Lower lobe of right lung (tissue), 2 donors: ENCODE results near the gene SP3. TPM values are rescaled to one million over a fixed set of nuclear protein-coding genes. Genes with fewer than 3 reads are reported as not detected.
"Not testable (repeated sequence)": the region's sequence is repeated elsewhere in the genome, so short reads cannot be mapped to it uniquely, and the experiment has no call there.

Source experiments
- ATAC-seq, 2 donors: fragments of 200-7000 bp; cut with Tn5 transposase; one replicate each; pipeline ENCODE4 v1.9.1; 2020 to 2022; ENCODE audit warnings: mild to moderate bottlenecking in 2 of 2, moderate library complexity in 2 of 2
- DNase-seq: peaks from one replicate; pipeline ENCODE4 v3.0.0-alpha.2; 2020
- H3K27ac ChIP-seq: fragments of 200-600 bp; one replicate; pipeline ENCODE4 v1.8.0; 2022
- H3K27me3 ChIP-seq: fragments of 200-600 bp; one replicate; pipeline ENCODE4 v1.8.0; 2022; ENCODE audit warnings: low read depth
- H3K36me3 ChIP-seq: fragments of 200-600 bp; one replicate; pipeline ENCODE4 v1.8.0; 2022; ENCODE audit warnings: mild to moderate bottlenecking
- H3K4me1 ChIP-seq: fragments of 200-600 bp; one replicate; pipeline ENCODE4 v1.8.0; 2022
- H3K4me3 ChIP-seq: fragments of 200-600 bp; one replicate; pipeline ENCODE4 v1.8.0; 2022; ENCODE audit warnings: mild to moderate bottlenecking
- H3K9me3 ChIP-seq: fragments of 200-600 bp; one replicate; pipeline ENCODE4 v1.8.0; 2022
- CTCF ChIP-seq: fragments of 200-600 bp; IDR thresholded peaks from one replicate; pipeline ENCODE4 v1.8.0; 2022; ENCODE audit warnings: antibody characterized with exemption, mild to moderate bottlenecking
- intact Hi-C: fragments of 100-400 bp; cut with DNase I; formaldehyde crosslinking; loops from one replicate; pipeline ENCODE4 v1.11.0; 2022
- total RNA-seq: library from RNA; stranded (reverse); fragmentation: NEBNext Ultra II Directional; extraction: Animal tissue kit (Norgen Biotek cat#: 25700); gene quantifications from one replicate; pipeline ENCODE4 v1.2.1, GENCODE V29; 2021
- donor health status: DM: no; HTN: yes; CAD: no; lungs with severe emphysema.

The SP3 gene
- total RNA-seq, 1 donor from 2014 or later = 77.0 TPM

DNA sequence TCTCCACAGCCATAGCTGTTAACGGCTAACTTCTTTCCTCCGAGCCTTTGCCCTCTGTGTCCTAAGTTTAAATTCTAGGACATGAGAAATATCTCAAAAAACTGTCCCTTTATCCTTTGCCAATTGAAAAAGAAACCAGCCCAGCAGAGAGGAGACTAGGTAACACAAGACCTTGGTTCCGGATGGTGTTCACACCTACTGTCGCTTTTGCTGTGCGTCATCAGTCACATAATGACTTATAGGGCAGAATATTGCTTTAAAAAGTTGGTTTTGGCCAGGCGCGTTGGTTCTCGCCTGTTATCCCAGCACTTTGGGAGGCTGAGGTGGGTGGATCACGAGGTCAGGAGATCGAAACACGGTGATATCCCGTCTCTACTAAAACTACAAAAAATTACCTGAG is 66.2 kb downstream of the SP3 start:
- Histone ChIP-seq H3K4me3 (no peak overlapping the region), H3K9me3 (no peaks in the 10 kb centered on the region)

GRCh38 chr2:173898178-173898668 is 67.0 kb downstream of the SP3 start:
- Histone ChIP-seq H3K27me3 (no peaks in the 10 kb centered on the region), H3K27ac (no peak overlapping the region), H3K4me1 (no peaks in the 10 kb centered on the region), H3K9me3 (no peaks in the 10 kb centered on the region), H3K4me3 (no peak overlapping the region), H3K36me3 (no peaks in the 10 kb centered on the region)
- intact Hi-C loops = no loop called here
- DNase-seq = no peak
- no peak for TF ChIP-seq CTCF
- ATAC-seq = peak; percentile 45 to 77

More for the DNA sequence above, 66.2 kb downstream of the SP3 start:
- no peak for DNase-seq
- no peak overlapping the region for H3K27ac ChIP-seq
- no peaks in the 10 kb centered on the region for H3K4me1 ChIP-seq
- no peak for ATAC-seq
- no peaks in the 10 kb centered on the region for H3K27me3 ChIP-seq
- TF ChIP-seq CTCF = no peak
- intact Hi-C loops = no loop called here
- H3K36me3 ChIP-seq = peaks cover under 1% of the 10 kb centered on the region

GRCh38 chr2:173896755-173897154 is 68.4 kb downstream of the SP3 start:
- intact Hi-C loops = no loop called here
- no peak for DNase-seq
- H3K27me3 ChIP-seq = no peaks in the 10 kb centered on the region

GRCh38 chr2:173892341-173892740 is 72.8 kb downstream of the SP3 start:
- H3K4me1 ChIP-seq = no peaks in the 10 kb centered on the region
- intact Hi-C loops = no loop called here
- H3K4me3 ChIP-seq = no peak overlapping the region
- no peaks in the 10 kb centered on the region for H3K36me3 ChIP-seq
- peaks cover 8% of the 10 kb centered on the region for H3K9me3 ChIP-seq
- H3K27me3 ChIP-seq = no peaks in the 10 kb centered on the region
- TF ChIP-seq CTCF = no peak
- ATAC-seq (no peak), DNase-seq (no peak)
- no peak overlapping the region for H3K27ac ChIP-seq

More at GRCh38 chr2:173896755-173897154, 68.4 kb downstream of the SP3 start:
- Histone ChIP-seq H3K36me3 (no peaks in the 10 kb centered on the region), H3K4me1 (no peaks in the 10 kb centered on the region), H3K4me3 (no peak overlapping the region), H3K27ac (no peak overlapping the region), H3K9me3 (no peaks in the 10 kb centered on the region)
- ATAC-seq = no peak
- TF ChIP-seq CTCF = no peak

DNA sequence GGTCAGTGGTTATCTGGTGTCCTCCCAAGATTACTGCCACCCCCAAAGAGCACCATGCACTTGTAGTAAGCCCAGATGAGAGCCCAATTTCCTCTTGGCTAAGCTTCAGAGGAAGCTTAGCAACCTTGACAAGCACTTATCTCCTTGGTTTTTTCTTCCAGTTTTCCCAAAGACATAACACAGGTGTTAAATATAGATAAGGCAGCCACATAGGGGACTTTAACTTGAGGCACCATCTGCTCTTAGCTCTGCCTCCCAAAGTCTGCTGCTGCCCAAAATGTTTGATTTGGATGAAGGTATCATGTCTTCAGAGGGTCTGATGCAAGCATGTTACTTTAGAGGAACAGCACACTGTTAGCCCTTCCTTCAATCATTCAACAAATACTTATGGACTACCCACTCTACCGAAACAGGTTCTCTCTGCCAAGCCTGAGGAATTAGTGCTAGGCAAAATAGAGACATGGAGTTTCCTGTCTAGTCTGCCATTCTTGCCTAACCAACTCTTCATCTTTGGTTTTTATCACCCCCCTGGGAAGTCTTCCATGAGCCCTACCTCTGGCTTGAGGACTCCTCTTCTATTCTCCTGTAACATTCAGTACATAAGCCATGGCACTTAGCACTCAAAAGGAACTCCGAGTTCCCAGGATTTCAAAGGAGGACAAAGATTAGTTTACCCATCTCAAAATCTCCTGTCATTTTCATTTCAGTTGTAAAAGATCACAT is 73.7 kb downstream of the SP3 start:
- ATAC-seq = no peak
- H3K4me3 ChIP-seq = no peak overlapping the region

DNA sequence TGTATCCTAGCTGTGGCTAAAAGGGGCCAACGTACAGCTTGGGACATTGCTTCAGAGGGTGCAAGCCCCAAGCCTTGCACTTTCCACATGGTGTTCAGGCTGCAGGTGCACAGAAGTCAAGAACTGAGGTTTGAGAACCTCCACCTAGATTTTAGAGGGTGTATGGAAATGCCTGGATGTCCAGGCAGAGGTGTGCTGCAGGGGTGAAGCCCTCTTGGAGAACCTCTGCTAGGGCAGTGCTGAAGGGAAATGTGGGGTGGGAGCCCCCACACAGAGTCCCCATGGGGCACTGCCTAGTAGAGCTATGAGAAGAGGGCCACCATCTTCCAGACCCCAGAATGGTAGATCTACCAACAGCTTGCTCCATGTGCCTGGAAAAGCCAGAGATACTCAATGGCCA is 75.7 kb downstream of the SP3 start:
- intact Hi-C loops, H3K36me3 ChIP-seq, H3K4me3 ChIP-seq, ATAC-seq, DNase-seq, H3K4me1 ChIP-seq, H3K27me3 ChIP-seq, H3K9me3 ChIP-seq, H3K27ac ChIP-seq: not testable (repeated sequence)

More for the DNA sequence above, 73.7 kb downstream of the SP3 start:
- no peak for DNase-seq
- no peaks in the 10 kb centered on the region for H3K4me1 ChIP-seq
- H3K9me3 ChIP-seq = peaks cover 8% of the 10 kb centered on the region
- no peak overlapping the region for H3K27ac ChIP-seq
- H3K36me3 ChIP-seq = no peaks in the 10 kb centered on the region
- TF ChIP-seq CTCF = no peak
- no peaks in the 10 kb centered on the region for H3K27me3 ChIP-seq
- intact Hi-C loops = no loop called here
